CD4-positive, CD25-positive, alpha-beta regulatory T cell (primary cell): ENCODE results near the gene EZR. TPM values are rescaled to one million over a fixed set of nuclear protein-coding genes. Genes with fewer than 3 reads are reported as not detected.

Experiments
- ATAC-seq, 2 donors: fragments of 150-1000 bp; cut with Tn5 transposase; one replicate each; pipeline ENCODE4 v1.10.0; 2021; ENCODE audit warnings: low read depth in 2 of 2, moderate number of reproducible peaks in 2 of 2, moderate library complexity in 1 of 2
- DNase-seq, 3 donors: peaks; one replicate each; pipeline versions ENCODE4 v3.0.0 to v3.0.0-alpha.2; 2012 to 2022; ENCODE audit warnings: mixed read lengths in 1 of 3
- H3K27ac ChIP-seq: one replicate; pipeline ENCODE4 v1.7.0; 2013; ENCODE audit warnings: mild to moderate bottlenecking, low read length; ENCODE audit not compliant: insufficient read depth, poor library complexity, severe bottlenecking
- H3K27me3 ChIP-seq: one replicate; pipeline ENCODE4 v1.7.0; 2013; ENCODE audit warnings: low read length; ENCODE audit not compliant: control insufficient read depth, insufficient read depth
- H3K36me3 ChIP-seq: one replicate; pipeline ENCODE4 v1.7.0; 2013; ENCODE audit warnings: mild to moderate bottlenecking, low read length, moderate library complexity; ENCODE audit not compliant: control insufficient read depth, insufficient read depth
- H3K4me1 ChIP-seq: 2 replicates; pipeline ENCODE4 v1.7.0; 2013; ENCODE audit warnings: mild to moderate bottlenecking, low read length; ENCODE audit not compliant: insufficient read depth, control insufficient read depth, poor library complexity, severe bottlenecking
- H3K4me3 ChIP-seq: one replicate; pipeline ENCODE4 v1.7.0; 2013; ENCODE audit warnings: low read depth, mild to moderate bottlenecking, low read length, moderate library complexity
- H3K9me3 ChIP-seq, 2 experiments: 1 replicate in 1 of 2; 2 replicates in 1 of 2; pipeline ENCODE4 v1.7.0; 2013; ENCODE audit warnings: low read length in 2 of 2, mild to moderate bottlenecking in 1 of 2, moderate library complexity in 1 of 2; ENCODE audit not compliant: control insufficient read depth in 2 of 2
- H3K27ac Mint-ChIP-seq, 3 donors: one replicate each; pipeline ENCODE4 v1.8.0; 2020 to 2022; ENCODE audit warnings: mild to moderate bottlenecking in 3 of 3, mixed read lengths in 3 of 3, moderate library complexity in 2 of 3
- H3K27me3 Mint-ChIP-seq: one replicate; pipeline ENCODE4 v1.8.0; 2022; ENCODE audit warnings: mild to moderate bottlenecking, mixed read lengths
- H3K36me3 Mint-ChIP-seq: one replicate; pipeline ENCODE4 v1.8.0; 2020; ENCODE audit warnings: mixed read lengths
- H3K4me1 Mint-ChIP-seq, 4 donors: one replicate each; pipeline ENCODE4 v1.8.0; 2020 to 2022; ENCODE audit warnings: mixed read lengths in 4 of 4, mild to moderate bottlenecking in 1 of 4
- H3K4me3 Mint-ChIP-seq, 4 donors: one replicate each; pipeline ENCODE4 v1.8.0; 2020 to 2022; ENCODE audit warnings: mild to moderate bottlenecking in 4 of 4, mixed read lengths in 4 of 4, moderate library complexity in 3 of 4
- H3K9me3 Mint-ChIP-seq, 7 donors: one replicate each; pipeline ENCODE4 v1.8.0; 2020 to 2022; ENCODE audit warnings: mixed read lengths in 7 of 7, mild to moderate bottlenecking in 3 of 7, moderate library complexity in 2 of 7
- polyA plus RNA-seq, 4 donors: library from polyadenylated mRNA; unstranded; fragments of 300-500 nt; fragmentation: Illumina TruSeq; gene quantifications; one replicate each; pipeline ENCODE4 v1.2.3, GENCODE V29; 2021
- total RNA-seq: library from RNA; stranded (reverse); gene quantifications from one replicate; pipeline ENCODE4 v1.2.3, GENCODE V29; 2022

EZR gene
- total and polyA plus RNA-seq, 5 donors from 2014 or later = 310 to 559 (median 396) TPM

GRCh38 chr6:158789115-158789917, 29.9 kb downstream of the EZR start:
- H3K36me3 ChIP-seq = peaks cover 51% of the 10 kb centered on the region
- Mint-ChIP-seq H3K4me1 (peaks cover 40 to 68% (median 56%) of the 10 kb centered on the region in 4 donors), H3K27me3 (no peaks in the 10 kb centered on the region), H3K4me3 (peak overlapping the region; percentile 0 to 82 (median 57)), H3K36me3 (peaks cover 34% of the 10 kb centered on the region), H3K27ac (peak overlapping the region; percentile 92 to 95 (median 93)), H3K9me3 (peaks cover 0 to 4% (median 0%) of the 10 kb centered on the region in 7 donors)
- ATAC-seq (peak; percentile 96), DNase-seq (peak in 2 of 3 donors; percentile 71 to 83)
- H3K27ac ChIP-seq = peak overlapping the region; percentile 72
- H3K9me3 ChIP-seq = no peaks in the 10 kb centered on the region
- peak overlapping the region; percentile 63 for H3K4me3 ChIP-seq
- no peaks in the 10 kb centered on the region for H3K27me3 ChIP-seq
- H3K4me1 ChIP-seq = peaks cover 54% of the 10 kb centered on the region

GRCh38 chr6:158787395-158787794, 31.8 kb downstream of the EZR start:
- Histone ChIP-seq H3K27me3 (no peaks in the 10 kb centered on the region), H3K4me3 (no peak overlapping the region), H3K9me3 (no peaks in the 10 kb centered on the region), H3K36me3 (peaks cover 70% of the 10 kb centered on the region), H3K27ac (no peak overlapping the region), H3K4me1 (peaks cover 37% of the 10 kb centered on the region)
- peak overlapping the region; percentile 33 to 63 (median 52) for H3K27ac Mint-ChIP-seq
- DNase-seq (no peak), ATAC-seq (no peak)
- peaks cover 31 to 56% (median 49%) of the 10 kb centered on the region in 4 donors for H3K4me1 Mint-ChIP-seq
- no peaks in the 10 kb centered on the region for H3K27me3 Mint-ChIP-seq
- H3K36me3 Mint-ChIP-seq = peaks cover 50% of the 10 kb centered on the region
- H3K9me3 Mint-ChIP-seq = peaks cover 0 to 4% (median 0%) of the 10 kb centered on the region in 7 donors
- peak overlapping the region in 2 of 4 donors; percentile 39 to 73 for H3K4me3 Mint-ChIP-seq

- Mint-ChIP-seq H3K4me1 (peaks cover 31 to 51% (median 46%) of the 10 kb centered on the region in 4 donors), H3K4me3 (peak overlapping the region in 1 of 4 donors; percentile 73), H3K27ac (peak overlapping the region in 1 of 3 donors; percentile 52), H3K9me3 (peaks cover 0 to 4% (median 0%) of the 10 kb centered on the region in 7 donors), H3K27me3 (no peaks in the 10 kb centered on the region), H3K36me3 (peaks cover 54% of the 10 kb centered on the region)
- peaks cover 76% of the 10 kb centered on the region for H3K36me3 ChIP-seq
- no peak overlapping the region for H3K4me3 ChIP-seq
- no peaks in the 10 kb centered on the region for H3K9me3 ChIP-seq
- no peaks in the 10 kb centered on the region for H3K27me3 ChIP-seq
- no peak overlapping the region for H3K27ac ChIP-seq
- H3K4me1 ChIP-seq = peaks cover 31% of the 10 kb centered on the region
- DNase-seq (no peak), ATAC-seq (no peak)
Observed at GRCh38 chr6:158786645-158787304, 32.4 kb downstream of the EZR start.

GRCh38 chr6:158785036-158785435, 34.1 kb downstream of the EZR start:
- Histone ChIP-seq H3K4me1 (peaks cover 15% of the 10 kb centered on the region), H3K27me3 (no peaks in the 10 kb centered on the region), H3K9me3 (no peaks in the 10 kb centered on the region), H3K4me3 (no peak overlapping the region), H3K36me3 (peaks cover 93% of the 10 kb centered on the region), H3K27ac (no peak overlapping the region)
- Mint-ChIP-seq H3K9me3 (peaks cover 0 to 4% (median 0%) of the 10 kb centered on the region in 7 donors), H3K4me1 (peaks cover 27 to 47% (median 40%) of the 10 kb centered on the region in 4 donors), H3K27me3 (no peaks in the 10 kb centered on the region), H3K27ac (peak overlapping the region in 1 of 3 donors; percentile 77), H3K4me3 (no peak overlapping the region), H3K36me3 (peaks cover 59% of the 10 kb centered on the region)
- ATAC-seq (no peak), DNase-seq (no peak)

GRCh38 chr6:158784505-158784904, 34.7 kb downstream of the EZR start:
- DNase-seq (no peak), ATAC-seq (no peak)
- H3K4me1 Mint-ChIP-seq = peaks cover 22 to 42% (median 35%) of the 10 kb centered on the region in 4 donors
- H3K27me3 Mint-ChIP-seq = no peaks in the 10 kb centered on the region
- no peak overlapping the region for H3K27ac ChIP-seq
- peak overlapping the region in 1 of 3 donors; percentile 77 for H3K27ac Mint-ChIP-seq
- H3K36me3 Mint-ChIP-seq = peaks cover 55% of the 10 kb centered on the region
- H3K36me3 ChIP-seq = peaks cover 98% of the 10 kb centered on the region
- peak overlapping the region in 1 of 4 donors; percentile 43 for H3K4me3 Mint-ChIP-seq
- peaks cover 10% of the 10 kb centered on the region for H3K4me1 ChIP-seq
- no peaks in the 10 kb centered on the region for H3K9me3 ChIP-seq
- H3K4me3 ChIP-seq = no peak overlapping the region
- H3K9me3 Mint-ChIP-seq = peaks cover 0 to 4% (median 0%) of the 10 kb centered on the region in 7 donors
- no peaks in the 10 kb centered on the region for H3K27me3 ChIP-seq

- peaks cover 0 to 3% (median 0%) of the 10 kb centered on the region in 7 donors for H3K9me3 Mint-ChIP-seq
- Histone ChIP-seq H3K27me3 (no peaks in the 10 kb centered on the region), H3K4me3 (no peak overlapping the region), H3K27ac (no peak overlapping the region), H3K4me1 (peaks cover 4% of the 10 kb centered on the region), H3K9me3 (no peaks in the 10 kb centered on the region), H3K36me3 (peaks cover 97% of the 10 kb centered on the region)
- ATAC-seq (no peak), DNase-seq (no peak)
- H3K4me3 Mint-ChIP-seq = peak overlapping the region in 1 of 4 donors; percentile 74
- H3K27me3 Mint-ChIP-seq = no peaks in the 10 kb centered on the region
- peak overlapping the region in 2 of 3 donors; percentile 42 to 77 for H3K27ac Mint-ChIP-seq
- H3K4me1 Mint-ChIP-seq = peaks cover 20 to 40% (median 31%) of the 10 kb centered on the region in 4 donors
- H3K36me3 Mint-ChIP-seq = peaks cover 61% of the 10 kb centered on the region
Observed at GRCh38 chr6:158783851-158784250, 35.3 kb downstream of the EZR start.

- no peaks in the 10 kb centered on the region for H3K9me3 ChIP-seq
- no peaks in the 10 kb centered on the region for H3K27me3 Mint-ChIP-seq
- H3K27me3 ChIP-seq = no peaks in the 10 kb centered on the region
- H3K9me3 Mint-ChIP-seq = peaks cover 0 to 3% (median 0%) of the 10 kb centered on the region in 7 donors
- peaks cover 23 to 43% (median 31%) of the 10 kb centered on the region in 4 donors for H3K4me1 Mint-ChIP-seq
- H3K4me1 ChIP-seq = no peaks in the 10 kb centered on the region
- no peak for ATAC-seq
- peaks cover 98% of the 10 kb centered on the region for H3K36me3 ChIP-seq
- no peak for DNase-seq
- peaks cover 65% of the 10 kb centered on the region for H3K36me3 Mint-ChIP-seq
- no peak overlapping the region for H3K4me3 Mint-ChIP-seq
- H3K4me3 ChIP-seq = no peak overlapping the region
- H3K27ac ChIP-seq = no peak overlapping the region
- H3K27ac Mint-ChIP-seq = peak overlapping the region in 1 of 3 donors; percentile 43
Observed at GRCh38 chr6:158783167-158783450, 36.1 kb downstream of the EZR start.
